Stimulated activated CD8-positive, alpha-beta memory T cell treated with anti-CD3 and anti-CD28 coated beads, Interleukin-7, amount 100 ng/mL, for 24 hours (primary cell): ENCODE measurements around the gene DHTKD1.

ENCODE experiments used
- DNase-seq: peaks from one replicate; pipeline ENCODE4 v3.0.0-alpha.2; 2020; ENCODE audit warnings: low read depth

DHTKD1 gene, protein sequence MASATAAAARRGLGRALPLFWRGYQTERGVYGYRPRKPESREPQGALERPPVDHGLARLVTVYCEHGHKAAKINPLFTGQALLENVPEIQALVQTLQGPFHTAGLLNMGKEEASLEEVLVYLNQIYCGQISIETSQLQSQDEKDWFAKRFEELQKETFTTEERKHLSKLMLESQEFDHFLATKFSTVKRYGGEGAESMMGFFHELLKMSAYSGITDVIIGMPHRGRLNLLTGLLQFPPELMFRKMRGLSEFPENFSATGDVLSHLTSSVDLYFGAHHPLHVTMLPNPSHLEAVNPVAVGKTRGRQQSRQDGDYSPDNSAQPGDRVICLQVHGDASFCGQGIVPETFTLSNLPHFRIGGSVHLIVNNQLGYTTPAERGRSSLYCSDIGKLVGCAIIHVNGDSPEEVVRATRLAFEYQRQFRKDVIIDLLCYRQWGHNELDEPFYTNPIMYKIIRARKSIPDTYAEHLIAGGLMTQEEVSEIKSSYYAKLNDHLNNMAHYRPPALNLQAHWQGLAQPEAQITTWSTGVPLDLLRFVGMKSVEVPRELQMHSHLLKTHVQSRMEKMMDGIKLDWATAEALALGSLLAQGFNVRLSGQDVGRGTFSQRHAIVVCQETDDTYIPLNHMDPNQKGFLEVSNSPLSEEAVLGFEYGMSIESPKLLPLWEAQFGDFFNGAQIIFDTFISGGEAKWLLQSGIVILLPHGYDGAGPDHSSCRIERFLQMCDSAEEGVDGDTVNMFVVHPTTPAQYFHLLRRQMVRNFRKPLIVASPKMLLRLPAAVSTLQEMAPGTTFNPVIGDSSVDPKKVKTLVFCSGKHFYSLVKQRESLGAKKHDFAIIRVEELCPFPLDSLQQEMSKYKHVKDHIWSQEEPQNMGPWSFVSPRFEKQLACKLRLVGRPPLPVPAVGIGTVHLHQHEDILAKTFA

DNA sequence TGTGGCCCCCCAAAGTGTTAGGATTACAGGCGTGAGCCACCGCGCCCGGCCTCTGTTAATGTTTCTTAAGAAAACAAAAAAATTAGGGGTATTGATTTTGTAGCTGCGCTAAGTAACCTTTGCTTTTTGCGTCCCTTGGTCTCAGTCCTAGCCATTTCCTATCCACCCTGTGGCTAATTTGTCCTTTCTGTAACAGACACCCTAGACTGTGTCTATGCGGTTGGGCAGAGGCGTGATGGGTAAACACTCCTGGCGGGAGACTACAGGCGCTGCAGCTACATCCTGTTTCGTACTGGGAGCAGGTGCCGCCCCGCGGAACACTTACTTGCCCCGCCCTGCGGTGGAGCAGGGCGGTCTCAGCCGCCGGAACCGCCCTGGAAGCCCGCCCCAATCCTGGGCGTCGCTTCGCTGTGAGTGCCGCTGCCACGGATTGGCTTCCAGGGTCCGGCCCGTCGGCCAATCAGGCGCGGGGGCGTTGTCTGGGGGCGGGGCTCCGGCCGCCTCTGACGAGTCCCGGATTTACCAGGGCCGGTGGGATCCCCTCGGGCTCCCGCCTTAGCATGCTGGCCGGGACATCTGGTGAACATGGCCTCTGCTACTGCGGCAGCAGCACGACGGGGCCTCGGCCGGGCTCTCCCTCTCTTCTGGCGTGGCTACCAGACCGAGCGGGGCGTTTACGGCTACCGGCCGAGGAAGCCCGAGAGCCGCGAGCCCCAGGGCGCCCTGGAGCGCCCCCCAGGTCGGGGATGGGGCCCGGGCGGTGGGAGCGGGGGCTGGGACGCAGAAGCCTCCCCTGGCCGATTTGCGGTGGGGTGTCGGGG lies at the start of gene DHTKD1:
DHTKD1 (plus strand) TSS at position 506 of the 821 bp plus-strand sequence; CDS start at position 586, 80 bp downstream.
- DNase-seq = peak; percentile 98

DNA sequence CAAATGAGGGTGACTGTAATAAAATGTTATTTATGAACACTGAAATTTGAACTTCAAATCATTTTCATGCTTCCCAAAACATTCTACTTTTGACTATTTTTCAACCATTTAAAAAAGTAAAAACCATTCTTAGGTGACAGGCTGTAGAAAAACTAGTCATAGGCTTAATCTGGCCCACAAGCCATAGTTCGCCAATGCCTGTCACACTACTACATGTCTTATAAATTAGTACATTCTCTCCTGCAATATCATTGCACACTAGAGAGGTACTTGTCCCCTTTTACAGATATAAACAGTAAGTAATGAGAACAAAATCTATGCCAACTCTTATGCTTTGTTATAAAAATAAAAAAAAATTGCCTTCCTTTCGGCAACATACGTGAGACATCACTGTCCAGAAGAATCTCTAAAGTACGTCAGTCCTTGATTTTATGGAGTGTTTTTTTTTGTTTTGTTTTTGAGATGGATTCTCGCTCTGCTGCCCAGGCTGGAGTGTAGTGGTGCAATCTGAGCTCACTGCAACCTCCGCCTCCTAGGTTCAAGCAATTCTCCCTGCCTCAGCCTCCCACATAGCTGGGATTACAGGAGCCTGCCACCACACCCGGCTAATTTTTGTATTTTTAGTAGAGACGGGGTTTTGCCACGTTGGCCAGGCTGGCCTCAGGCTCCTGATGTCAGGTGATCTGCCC lies 49.3 kb upstream of the DHTKD1 start:
- DNase-seq = no peak

DNA sequence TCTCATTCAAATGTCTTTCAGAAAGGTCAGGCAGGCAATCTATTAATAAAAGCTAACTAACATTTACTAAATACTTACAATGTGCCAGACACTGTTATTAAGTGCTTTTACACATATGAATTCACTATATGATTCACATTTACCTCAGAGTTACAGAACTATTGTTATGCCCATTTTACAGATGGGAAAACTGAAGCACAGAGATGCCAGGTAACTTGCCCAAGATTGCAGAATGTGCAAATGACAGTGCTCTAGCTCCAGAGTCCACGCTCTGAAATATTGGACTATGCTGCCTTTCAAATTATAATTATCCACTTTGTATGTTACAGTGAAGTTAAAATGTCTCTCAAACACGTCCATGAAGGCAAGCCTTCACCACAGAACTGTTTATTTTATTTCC lies 48.2 kb upstream of the DHTKD1 start:
- DNase-seq = no peak

DNA sequence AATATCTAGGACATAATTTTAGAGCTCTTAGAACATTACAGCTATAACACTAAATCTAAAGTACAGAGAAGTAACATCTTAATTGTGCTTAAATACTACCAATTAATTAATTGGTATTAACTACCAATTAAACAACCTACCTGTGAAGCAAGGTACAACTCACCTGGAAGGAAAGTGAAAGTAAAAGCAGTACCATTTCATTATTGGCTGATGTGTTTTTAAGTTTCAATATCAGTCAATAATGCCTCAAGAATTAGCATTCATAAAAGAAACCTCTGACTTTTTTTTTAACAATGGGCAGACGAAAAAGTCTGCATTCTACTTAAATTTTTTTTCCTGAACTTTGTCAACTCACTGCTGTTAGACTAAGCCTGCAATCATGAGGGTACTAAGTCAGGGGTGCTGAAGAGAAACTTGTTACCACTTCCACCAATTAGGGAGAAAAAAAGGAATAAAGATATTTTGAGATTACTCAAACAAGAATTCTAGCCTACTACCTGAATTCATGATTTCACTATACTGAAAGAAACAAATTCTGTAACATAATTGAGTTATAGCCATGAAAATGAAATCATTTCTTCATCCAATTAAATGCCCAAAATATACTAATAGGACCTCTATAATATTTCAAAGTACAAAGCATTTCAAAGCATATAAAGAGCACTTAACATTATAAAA lies 46.0 kb upstream of the DHTKD1 start:
- DNase-seq = no peak

DNA sequence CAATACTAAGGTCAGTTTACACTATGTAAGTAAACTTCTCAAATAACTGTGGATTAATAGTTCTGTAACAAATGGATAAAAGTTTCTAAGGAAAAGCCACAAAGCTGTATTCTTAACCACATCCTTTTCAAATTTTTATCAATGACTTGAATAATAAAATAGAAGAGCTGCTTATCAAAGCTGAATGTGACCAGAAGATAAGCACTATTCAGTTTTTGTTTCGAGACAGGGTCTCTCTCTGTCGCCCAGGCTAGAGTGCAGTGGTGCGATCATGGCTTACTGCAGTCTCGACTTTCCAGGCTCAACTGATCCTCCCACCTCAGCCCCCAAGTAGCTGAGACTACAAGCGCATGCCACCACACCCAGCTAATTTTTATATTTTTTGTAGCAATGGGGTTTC lies 43.2 kb upstream of the DHTKD1 start:
- DNase-seq = no peak

DNA sequence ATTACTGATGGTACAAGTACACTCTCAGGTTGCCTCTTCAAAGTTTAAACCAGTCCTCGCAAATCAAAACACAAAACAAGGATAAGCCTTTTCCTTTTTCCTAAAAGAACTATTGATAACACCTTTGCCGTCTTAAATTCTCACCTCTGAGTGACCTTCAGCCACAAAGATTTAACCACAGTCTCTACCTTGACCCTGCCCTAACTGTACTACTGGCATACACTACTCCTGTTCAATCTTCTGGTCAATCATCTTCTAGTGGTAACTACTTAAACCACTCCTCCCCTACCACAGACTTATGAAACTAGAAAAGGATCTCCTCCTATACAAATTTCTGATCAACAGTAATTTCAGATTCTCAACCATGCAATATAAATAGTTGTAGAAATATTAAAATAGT lies 41.2 kb upstream of the DHTKD1 start:
- DNase-seq = no peak

DNA sequence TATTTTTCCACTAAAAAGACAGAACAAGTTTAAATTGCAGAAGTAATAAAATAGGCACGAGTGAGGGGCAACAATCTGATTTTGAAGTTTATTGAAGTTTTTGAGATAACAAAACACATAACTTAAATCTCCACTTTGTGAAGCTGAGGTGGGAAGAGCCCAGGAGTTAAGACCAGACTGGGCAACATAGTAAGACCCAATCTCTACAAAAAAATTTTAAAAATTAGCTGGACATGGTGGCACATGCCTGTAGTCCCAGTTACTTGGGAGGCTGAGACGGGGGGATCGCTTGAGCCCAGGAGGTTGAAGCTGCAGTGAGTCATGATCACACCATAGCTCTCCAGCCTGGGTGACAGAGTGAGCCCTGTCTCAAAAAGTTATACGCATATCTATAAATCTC lies 37.4 kb upstream of the DHTKD1 start:
- no peak for DNase-seq

DNA sequence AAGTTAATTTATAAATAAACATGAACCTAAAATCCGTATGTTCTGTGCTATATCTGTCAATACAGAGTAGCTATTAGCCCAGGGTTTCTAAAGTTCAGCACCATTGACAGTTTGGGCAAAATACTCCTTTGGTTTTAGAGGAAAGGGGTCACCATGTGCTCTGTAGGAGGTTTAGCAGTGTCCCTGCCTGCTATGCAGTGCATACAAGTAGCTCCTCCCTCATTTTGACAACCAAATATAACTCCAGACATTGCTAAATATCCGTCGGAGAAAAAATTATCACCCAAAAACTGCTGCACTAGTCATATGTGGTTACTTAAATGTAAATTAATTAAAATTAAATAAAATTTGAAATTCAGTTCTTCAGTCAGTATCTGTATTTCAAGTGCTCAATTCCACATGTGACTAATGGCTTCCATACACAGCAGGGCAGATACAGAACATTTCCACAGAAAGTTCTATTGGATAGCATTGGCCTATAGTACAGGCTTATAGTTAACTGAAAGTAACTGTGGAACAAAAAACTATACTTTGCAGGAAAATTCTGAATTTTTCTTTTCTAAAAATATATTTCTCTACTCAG lies 32.6 kb upstream of the DHTKD1 start:
- DNase-seq = no peak

DNA sequence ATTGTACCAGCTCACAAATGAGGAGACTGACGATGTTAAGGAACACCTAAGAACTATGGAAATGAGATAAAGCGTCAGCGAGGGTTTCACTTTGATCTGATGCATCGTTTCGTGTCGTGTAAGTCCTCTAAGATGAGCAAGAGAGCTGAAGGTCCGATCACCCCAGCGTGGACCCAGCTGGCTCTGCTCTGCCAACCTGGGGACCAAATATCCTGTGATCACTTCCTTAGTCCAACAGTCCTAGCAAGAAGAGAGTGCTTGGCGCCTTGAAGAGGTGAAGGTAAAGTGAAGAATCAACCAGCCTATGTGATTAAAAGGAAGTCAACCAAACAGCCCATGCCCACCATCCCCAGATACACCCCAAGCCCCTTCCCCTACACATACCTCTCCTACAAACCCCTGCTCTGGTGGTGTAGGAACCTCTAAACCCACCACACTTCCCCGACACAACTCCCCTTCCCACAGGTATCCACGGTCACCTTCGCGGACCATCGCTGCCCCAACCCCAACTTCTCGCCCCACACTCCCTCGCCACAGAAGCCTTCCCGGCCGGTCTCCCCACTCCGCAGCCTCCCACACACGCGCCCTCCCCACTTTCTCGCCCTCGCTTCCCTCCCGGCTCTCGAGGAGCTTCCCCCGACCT lies 26.9 kb upstream of the DHTKD1 start:
- DNase-seq = no peak

DNA sequence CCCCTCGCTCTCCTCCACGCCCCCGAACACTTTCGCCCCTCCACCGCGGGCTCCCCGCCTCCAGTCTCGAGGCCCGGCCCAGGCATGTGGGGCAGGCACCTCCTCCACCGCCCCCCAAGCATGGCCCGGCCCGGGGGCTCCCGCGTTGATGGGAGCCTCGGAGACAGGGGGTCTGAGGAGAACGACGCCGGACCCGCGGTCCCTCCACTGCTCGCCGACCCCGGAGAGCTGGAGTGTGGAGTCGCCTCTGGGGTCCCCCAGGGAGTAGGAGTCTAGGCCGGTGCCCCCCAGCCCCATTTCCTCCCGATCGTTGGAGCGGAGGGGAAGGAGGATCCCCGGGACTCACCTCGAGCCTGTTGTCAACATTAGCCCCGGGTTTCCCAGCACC lies 26.4 kb upstream of the DHTKD1 start:
- peak; percentile 14 for DNase-seq

DNA sequence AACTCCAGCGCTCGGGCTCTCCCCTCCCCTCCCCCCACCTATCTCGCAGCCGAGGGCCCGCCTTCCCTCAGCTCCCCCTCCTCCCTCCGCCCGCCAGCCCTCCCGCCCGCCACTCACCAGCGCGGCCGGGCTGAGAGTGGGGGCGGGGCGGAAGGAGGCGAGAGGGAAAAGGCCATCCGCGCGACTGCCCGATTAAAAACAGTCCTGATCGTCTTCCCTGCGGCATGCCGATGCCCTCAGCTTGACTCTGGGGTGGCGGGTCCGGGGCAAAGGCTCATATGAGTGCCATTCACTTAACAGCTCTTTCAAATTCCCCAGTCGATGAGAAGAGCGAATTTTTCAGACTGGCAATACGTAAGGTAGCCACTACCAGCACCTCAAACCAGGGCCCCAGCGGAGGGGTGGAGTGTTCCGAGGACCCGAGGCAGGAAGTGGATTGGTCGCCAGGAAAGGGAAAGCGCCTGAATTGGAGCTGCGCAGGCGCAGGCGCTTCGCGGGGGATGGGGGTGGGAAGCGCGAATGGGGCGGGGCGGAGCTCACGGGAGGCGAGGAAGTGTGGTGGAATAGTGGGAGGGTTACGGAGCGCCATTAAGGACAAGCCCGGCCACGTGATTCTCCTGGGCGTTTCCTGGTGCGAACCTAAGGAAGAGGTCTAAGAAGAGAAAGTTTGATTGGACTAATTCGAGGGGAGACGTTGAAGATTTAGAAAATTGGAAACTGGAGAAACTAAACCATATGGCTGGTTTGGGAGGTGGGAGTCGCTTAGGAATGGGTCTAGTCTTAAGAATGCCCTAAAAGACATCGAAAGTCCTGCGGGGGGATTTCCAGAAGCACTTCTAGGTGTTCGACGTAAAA lies 25.7 kb upstream of the DHTKD1 start, which contains the start of gene UPF2:
UPF2 (minus strand) TSS at position 13 of the 855 bp plus-strand sequence. CDS start 7,386 bp downstream, outside the sequence.
- DNase-seq = peak; percentile 93

DNA sequence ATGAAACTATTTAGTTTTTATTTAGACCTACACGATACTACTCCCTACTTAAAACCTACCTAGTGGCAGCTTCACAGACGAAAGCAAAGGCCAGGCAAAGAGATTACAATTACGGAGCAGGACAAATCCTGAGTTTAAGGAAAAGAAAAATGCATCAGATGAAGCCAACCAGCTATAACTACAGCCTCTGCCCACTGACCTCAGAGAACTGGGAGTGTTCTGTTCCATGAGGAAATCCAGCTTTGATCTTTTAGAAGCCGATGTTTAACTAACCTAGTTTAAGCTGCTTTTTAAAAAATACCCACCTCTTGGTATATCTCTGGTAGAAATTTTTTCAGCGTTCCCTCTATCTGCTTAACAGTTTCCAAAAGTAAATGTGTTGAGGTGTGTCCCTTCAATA lies 23.2 kb upstream of the DHTKD1 start:
- DNase-seq = no peak

DNA sequence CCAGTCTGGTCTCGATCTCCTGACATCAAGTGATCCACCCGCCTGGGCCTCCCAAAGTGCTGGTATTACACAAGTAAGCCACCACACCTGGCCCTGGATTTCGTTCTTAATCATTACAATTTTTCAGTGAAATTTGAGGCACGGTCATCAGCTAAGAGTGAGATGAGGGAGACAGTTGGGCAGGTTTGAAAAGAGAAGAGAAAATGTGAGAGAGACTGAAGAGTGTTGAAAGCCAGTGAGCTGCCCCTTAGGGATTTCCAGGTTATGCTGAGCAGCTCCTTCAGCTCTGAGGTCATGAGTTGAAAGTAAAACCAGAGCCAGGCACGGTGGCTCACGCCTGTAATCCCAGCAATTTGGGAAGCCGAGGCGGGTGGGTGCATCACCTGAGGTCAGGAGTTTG lies 20.2 kb upstream of the DHTKD1 start:
- no peak for DNase-seq

DNA sequence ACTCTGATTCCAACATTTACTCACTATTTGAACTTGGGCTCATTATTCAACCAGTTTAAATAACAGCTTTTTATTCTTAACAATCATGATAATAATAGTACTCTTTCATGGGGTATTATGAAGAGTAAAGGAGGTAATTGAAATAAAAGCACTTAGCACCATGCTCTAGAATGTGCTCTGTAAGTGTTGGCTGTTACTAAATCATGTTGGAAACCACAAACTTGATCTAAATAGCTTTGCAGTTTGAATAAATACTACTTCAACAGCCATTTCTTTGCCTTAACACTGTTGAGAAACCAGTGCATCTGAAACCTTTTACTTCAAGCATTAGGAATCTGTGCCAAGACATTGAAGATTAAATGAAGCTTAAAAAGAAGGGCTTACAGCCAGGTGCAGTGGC lies 18.2 kb upstream of the DHTKD1 start:
- no peak for DNase-seq

DNA sequence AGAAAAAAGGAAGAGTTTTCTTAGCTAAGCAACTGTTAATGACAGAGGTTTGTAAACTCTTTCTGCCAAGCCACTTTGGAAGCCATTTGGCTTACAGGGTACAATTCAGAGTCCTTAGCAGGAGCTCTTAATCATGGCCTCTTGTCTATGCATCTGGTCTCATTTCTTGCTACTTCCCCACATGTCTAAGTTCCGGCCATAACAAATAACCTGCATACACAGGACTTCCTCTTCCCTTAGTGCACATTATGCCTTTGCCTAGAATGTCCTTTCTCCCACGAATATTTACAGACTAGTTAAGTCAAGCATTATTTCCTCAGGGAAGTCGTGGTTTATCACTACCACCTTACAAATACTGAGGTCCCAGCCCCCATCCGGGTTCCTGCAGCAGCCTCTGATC lies 17.5 kb upstream of the DHTKD1 start:
- DNase-seq = no peak

DNA sequence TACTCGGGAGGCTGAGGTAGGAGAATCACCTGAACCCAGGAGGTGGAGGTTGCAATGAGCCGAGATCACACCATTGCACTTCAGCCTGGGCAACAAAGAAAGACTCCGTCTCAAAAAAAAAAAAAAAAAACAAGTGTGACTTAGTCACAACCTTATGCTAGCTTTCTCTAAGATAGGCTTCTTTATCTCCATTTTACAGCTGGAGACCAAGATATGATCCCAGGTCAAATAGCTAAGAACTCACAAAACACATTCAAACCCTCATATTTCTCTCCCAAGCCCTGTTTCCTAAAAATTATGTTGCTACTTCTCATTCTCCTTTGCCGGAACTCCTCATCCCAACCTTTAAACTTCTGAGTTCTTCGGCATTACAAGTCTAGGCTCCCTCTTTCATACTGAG lies 13.0 kb upstream of the DHTKD1 start:
- no peak for DNase-seq

DNA sequence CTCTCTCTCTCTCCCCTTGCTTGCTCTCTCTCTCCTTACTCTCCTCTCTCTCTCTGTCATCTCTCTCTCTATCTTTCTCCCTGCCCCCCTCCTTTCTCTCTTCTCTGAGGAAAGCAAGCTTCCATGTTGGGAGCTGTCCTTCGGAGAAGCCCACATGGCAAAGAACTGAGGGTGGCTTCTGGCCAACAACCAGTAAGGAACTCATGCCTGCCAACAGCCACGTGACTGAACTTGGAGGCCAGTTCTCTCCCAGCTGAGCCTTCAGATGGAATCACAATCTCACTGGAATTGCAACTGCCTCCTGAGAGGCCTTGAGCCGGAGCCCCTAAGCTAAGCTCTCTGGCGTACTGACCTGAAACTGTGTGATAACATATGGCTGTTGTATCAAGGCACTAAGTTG lies 12.0 kb upstream of the DHTKD1 start:
- no peak for DNase-seq

DNA sequence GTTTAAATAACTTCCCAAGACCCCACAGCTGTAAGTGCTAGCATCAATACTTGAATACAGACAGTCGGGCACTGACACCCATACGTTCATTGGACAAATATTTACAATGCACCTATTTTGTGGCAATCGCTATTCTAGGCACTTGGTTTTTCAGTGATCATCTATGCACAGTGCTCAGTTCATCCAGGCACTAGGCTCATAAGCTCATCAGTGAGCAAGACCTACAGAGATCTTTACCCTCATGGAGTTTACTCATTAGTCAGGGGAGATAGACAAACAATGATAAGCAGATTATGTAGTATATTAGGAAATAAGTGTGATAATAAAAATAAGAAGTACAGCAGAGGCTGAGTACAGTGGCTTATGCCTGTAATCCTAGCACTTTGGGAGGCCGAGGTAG lies 7.6 kb upstream of the DHTKD1 start:
- no peak for DNase-seq
